ENCODE results near the gene PLA2G6. TPM values are rescaled to one million over a fixed set of nuclear protein-coding genes. Genes with fewer than 3 reads are reported as not detected.

Gene PLA2G6
- total and polyA plus RNA-seq, 2 of the 13 experiments (the other 11 are each of a cell fraction or from before 2014, with no cell fraction given) = 4.8 to 11.5 TPM

DNA sequence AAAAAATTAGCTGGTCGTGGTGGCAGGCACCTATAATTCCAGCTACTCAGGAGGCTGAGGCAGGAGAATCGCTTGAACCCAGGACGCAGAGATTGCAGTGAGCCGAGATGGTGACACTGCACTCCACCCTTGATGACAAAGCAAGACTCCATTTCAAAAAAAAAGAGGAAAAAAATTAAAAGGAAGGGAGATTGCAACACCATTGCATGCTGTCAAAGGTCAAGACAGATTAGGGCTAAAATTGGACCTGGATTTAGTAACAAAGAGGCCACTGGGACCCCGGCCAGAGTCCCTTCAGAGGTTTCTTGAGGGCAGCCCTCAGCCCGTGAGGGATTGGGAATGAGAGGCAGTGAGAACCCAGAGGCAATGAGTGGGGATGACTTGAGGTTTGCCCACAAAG lies 11.9 kb upstream of the PLA2G6 start (continued):
- TF ChIP-seq, protein P1, sequence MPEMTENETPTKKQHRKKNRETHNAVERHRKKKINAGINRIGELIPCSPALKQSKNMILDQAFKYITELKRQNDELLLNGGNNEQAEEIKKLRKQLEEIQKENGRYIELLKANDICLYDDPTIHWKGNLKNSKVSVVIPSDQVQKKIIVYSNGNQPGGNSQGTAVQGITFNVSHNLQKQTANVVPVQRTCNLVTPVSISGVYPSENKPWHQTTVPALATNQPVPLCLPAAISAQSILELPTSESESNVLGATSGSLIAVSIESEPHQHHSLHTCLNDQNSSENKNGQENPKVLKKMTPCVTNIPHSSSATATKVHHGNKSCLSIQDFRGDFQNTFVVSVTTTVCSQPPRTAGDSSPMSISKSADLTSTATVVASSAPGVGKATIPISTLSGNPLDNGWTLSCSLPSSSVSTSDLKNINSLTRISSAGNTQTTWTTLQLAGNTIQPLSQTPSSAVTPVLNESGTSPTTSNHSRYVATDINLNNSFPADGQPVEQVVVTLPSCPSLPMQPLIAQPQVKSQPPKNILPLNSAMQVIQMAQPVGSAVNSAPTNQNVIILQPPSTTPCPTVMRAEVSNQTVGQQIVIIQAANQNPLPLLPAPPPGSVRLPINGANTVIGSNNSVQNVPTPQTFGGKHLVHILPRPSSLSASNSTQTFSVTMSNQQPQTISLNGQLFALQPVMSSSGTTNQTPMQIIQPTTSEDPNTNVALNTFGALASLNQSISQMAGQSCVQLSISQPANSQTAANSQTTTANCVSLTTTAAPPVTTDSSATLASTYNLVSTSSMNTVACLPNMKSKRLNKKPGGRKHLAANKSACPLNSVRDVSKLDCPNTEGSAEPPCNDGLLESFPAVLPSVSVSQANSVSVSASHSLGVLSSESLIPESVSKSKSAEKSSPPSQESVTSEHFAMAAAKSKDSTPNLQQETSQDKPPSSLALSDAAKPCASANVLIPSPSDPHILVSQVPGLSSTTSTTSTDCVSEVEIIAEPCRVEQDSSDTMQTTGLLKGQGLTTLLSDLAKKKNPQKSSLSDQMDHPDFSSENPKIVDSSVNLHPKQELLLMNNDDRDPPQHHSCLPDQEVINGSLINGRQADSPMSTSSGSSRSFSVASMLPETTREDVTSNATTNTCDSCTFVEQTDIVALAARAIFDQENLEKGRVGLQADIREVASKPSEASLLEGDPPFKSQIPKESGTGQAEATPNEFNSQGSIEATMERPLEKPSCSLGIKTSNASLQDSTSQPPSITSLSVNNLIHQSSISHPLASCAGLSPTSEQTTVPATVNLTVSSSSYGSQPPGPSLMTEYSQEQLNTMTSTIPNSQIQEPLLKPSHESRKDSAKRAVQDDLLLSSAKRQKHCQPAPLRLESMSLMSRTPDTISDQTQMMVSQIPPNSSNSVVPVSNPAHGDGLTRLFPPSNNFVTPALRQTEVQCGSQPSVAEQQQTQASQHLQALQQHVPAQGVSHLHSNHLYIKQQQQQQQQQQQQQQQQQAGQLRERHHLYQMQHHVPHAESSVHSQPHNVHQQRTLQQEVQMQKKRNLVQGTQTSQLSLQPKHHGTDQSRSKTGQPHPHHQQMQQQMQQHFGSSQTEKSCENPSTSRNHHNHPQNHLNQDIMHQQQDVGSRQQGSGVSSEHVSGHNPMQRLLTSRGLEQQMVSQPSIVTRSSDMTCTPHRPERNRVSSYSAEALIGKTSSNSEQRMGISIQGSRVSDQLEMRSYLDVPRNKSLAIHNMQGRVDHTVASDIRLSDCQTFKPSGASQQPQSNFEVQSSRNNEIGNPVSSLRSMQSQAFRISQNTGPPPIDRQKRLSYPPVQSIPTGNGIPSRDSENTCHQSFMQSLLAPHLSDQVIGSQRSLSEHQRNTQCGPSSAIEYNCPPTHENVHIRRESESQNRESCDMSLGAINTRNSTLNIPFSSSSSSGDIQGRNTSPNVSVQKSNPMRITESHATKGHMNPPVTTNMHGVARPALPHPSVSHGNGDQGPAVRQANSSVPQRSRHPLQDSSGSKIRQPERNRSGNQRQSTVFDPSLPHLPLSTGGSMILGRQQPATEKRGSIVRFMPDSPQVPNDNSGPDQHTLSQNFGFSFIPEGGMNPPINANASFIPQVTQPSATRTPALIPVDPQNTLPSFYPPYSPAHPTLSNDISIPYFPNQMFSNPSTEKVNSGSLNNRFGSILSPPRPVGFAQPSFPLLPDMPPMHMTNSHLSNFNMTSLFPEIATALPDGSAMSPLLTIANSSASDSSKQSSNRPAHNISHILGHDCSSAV (CRISPR knock-in tag; IDR thresholded peaks at IDR 0.05; ENCODE audit: borderline replicate concordance) = no peak
- TF ChIP-seq MTA3 (CRISPR knock-in tag; IDR thresholded peaks at IDR 0.05) (no peak), BCL6 (CRISPR knock-in tag; IDR thresholded peaks at IDR 0.05) (peak; percentile 20; the same call in 1 of the 2 replicates), RXRB (CRISPR knock-in tag; IDR thresholded peaks at IDR 0.05; ENCODE audit: borderline replicate concordance) (peak; percentile 47; the same call in 1 of the 2 replicates), HNF4G (IDR thresholded peaks at IDR 0.05; ENCODE audit: borderline replicate concordance, low read depth, low read length) (peak; percentile 91), HNF4G (CRISPR knock-in tag; IDR thresholded peaks at IDR 0.05; ENCODE audit: borderline replicate concordance, low read depth) (no peak), MAFG (CRISPR knock-in tag; IDR thresholded peaks at IDR 0.05) (peak; percentile 71), CEBPB (IDR thresholded peaks at IDR 0.05; ENCODE audit: borderline replicate concordance, low read depth, low read length) (peak; percentile 86), ZNF143 (CRISPR knock-in tag; IDR thresholded peaks at IDR 0.05) (no peak), TCF12 (IDR thresholded peaks at IDR 0.05) (no peak), TCF12 (CRISPR knock-in tag; IDR thresholded peaks at IDR 0.05) (no peak), ZBTB14 (CRISPR knock-in tag; IDR thresholded peaks at IDR 0.05) (no peak), ZSCAN29 (CRISPR knock-in tag; conservative IDR thresholded peaks at IDR 0.05) (no peak), KAT8 (CRISPR knock-in tag; IDR thresholded peaks at IDR 0.05) (no peak), DRAP1 (CRISPR knock-in tag; IDR thresholded peaks at IDR 0.05) (no peak)
- TF ChIP-seq, protein P2, sequence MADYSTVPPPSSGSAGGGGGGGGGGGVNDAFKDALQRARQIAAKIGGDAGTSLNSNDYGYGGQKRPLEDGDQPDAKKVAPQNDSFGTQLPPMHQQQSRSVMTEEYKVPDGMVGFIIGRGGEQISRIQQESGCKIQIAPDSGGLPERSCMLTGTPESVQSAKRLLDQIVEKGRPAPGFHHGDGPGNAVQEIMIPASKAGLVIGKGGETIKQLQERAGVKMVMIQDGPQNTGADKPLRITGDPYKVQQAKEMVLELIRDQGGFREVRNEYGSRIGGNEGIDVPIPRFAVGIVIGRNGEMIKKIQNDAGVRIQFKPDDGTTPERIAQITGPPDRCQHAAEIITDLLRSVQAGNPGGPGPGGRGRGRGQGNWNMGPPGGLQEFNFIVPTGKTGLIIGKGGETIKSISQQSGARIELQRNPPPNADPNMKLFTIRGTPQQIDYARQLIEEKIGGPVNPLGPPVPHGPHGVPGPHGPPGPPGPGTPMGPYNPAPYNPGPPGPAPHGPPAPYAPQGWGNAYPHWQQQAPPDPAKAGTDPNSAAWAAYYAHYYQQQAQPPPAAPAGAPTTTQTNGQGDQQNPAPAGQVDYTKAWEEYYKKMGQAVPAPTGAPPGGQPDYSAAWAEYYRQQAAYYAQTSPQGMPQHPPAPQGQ (CRISPR knock-in tag; IDR thresholded peaks at IDR 0.05; ENCODE audit: borderline replicate concordance) = no peak
- TF ChIP-seq, protein P3, sequence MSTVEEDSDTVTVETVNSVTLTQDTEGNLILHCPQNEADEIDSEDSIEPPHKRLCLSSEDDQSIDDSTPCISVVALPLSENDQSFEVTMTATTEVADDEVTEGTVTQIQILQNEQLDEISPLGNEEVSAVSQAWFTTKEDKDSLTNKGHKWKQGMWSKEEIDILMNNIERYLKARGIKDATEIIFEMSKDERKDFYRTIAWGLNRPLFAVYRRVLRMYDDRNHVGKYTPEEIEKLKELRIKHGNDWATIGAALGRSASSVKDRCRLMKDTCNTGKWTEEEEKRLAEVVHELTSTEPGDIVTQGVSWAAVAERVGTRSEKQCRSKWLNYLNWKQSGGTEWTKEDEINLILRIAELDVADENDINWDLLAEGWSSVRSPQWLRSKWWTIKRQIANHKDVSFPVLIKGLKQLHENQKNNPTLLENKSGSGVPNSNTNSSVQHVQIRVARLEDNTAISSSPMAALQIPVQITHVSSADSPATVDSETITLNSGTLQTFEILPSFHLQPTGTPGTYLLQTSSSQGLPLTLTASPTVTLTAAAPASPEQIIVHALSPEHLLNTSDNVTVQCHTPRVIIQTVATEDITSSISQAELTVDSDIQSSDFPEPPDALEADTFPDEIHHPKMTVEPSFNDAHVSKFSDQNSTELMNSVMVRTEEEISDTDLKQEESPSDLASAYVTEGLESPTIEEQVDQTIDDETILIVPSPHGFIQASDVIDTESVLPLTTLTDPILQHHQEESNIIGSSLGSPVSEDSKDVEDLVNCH (CRISPR knock-in tag; IDR thresholded peaks at IDR 0.05) = no peak
